Astrocyte (in vitro differentiated cells and primary cell): ENCODE measurements around the gene PPP3CA.

ENCODE experiments used
- EZH2 ChIP-seq: IDR thresholded peaks from 2 replicates; pipeline ENCODE4 v1.6.1; 2012; ENCODE audit warnings: mild to moderate bottlenecking, low read length, inconsistent platforms; ENCODE audit not compliant: insufficient read depth
- TF ChIP-seq, protein P1 (sequence below): IDR thresholded peaks from 2 replicates; pipeline ENCODE4 v1.5.1; 2011; ENCODE audit warnings: low read depth, mild to moderate bottlenecking, inconsistent platforms, low read length, moderate library complexity; ENCODE audit not compliant: insufficient read depth

DNA sequence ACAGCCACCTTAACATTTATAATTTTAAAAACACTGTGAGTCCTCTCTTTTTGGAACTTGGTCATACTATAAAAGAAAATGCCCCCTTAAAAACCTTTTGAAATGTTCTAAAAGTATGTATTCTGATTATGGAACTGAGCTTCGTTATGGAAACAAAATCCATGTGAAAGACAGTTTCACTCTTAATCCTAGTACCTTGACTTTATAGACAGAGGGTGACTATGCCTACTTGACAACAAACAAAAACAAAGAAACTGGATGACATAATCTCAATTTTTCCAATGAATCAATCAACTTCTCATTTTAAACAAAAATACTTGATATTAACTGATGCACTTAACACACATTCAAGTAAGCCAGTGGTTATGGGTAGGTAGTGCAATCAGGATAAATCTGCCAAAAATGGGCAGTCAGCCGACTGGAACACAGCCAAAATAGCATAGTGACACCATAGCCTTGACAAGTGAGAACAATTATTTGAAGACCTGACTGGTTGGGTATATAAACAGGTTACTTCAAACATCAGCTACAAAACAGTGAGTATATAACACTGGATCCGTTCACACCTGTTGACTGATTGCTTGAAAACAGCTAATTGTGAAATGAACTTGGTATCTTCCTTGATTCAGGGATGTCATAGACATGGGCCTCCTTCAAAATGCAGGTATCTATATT is 265.5 kb downstream of the PPP3CA start:
- TF ChIP-seq, protein P1, sequence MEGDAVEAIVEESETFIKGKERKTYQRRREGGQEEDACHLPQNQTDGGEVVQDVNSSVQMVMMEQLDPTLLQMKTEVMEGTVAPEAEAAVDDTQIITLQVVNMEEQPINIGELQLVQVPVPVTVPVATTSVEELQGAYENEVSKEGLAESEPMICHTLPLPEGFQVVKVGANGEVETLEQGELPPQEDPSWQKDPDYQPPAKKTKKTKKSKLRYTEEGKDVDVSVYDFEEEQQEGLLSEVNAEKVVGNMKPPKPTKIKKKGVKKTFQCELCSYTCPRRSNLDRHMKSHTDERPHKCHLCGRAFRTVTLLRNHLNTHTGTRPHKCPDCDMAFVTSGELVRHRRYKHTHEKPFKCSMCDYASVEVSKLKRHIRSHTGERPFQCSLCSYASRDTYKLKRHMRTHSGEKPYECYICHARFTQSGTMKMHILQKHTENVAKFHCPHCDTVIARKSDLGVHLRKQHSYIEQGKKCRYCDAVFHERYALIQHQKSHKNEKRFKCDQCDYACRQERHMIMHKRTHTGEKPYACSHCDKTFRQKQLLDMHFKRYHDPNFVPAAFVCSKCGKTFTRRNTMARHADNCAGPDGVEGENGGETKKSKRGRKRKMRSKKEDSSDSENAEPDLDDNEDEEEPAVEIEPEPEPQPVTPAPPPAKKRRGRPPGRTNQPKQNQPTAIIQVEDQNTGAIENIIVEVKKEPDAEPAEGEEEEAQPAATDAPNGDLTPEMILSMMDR: no peak
- TF ChIP-seq EZH2: no peak
